ENCODE results near the gene TTLL13.

The TTLL13 gene

DNA sequence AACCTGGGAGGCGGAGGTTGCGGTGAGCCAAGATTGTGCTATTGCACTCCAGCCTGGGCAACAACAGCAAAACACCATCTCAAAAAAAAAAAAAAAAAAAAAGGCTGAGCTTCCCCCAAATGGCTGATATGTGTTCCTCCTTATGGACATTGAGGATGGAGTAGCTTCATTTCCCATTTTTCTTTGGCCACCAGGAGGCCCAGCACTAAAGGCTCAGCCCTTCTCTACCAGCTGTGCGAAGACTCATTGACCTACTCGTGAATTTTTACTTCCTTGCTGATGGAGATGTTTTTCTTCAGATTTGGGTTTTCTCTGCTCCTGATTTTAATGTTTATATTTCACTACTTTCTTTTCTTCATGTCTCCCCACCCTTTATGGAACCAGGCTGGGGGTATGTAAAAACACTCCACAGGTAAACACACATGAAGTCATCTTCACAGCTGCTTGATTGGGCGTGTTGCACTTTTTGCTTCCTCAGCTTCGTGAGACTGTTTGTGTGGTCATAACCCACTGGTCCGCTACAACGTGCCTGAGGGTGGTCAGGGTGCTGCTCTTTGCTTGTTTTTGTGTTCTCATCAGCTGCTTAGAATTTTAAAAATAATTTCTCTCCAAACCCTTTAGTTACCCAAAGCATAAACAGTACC lies 34.7 kb upstream of the TTLL13 start:
- peak; percentile 38 for DNase-seq (ENCODE audit: low spot score)

DNA sequence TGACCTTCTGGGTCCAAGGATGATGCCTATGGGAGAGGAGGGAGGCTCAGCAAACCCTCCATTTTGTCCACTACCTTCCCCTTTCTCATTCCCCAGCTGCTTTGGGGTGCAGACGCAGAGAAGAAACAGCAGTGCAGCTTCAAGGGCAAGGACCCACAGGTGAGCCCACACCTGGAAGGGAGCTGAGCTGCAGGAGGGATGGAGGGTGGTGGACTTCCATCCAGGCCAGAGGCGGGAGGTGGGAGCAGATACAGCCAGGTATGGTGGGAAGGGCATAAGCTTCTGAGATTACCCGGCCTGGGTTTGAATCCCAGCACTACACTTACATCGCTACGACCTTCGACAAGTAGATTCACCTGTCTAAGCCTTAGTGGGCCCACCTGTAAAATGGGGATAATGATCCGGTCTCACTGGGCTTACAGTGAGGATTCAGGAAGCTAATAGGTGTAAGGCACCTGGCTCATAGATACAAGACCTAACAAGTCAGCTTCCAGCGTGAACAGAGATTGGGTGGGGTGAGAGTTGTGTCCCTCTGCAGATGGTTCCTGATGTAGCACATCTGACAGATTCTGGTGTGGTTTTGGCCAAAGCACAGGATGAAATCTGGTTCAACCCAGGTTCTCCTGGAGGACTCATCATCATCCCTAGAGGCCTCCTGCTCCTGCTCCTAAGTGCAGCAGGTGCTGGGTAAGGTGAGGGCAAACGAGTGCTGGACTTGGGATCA lies 31.5 kb upstream of the TTLL13 start:
- DNase-seq (ENCODE audit: low spot score), result no peak

DNA sequence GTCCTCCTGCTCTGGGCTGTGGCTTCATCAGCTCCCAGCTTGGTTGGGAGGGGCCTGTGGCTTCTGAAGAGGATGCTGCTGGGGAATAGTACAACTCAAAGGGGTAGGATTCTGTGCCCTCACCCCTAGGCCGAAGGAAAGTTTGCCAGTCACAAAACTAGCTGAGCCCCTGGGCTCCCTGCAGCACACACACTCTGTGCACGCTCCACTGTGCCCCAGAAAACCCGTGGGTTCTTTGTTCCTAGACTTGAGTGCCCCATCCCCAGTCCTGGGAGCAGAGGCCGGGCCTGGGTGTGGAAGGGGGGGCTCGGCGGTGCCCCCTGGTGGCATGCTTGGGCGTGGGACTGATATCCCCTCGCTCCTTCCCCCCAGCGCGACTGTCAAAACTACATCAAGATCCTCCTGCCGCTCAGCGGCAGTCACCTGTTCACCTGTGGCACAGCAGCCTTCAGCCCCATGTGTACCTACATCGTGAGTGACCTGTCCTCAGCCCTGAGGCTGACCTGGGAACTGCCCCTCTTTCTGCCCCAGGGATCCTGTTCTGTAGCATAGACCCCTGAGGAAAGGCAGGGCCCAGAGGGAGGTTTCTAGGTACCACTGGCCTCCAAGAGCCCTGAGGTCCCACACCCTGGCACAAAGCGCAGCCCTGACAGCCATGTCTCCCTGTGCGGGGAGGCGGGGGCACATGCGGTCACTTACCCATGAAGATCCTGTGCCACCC lies 29.8 kb upstream of the TTLL13 start:
- DNase-seq (ENCODE audit: low spot score), result peak; percentile 64

DNA sequence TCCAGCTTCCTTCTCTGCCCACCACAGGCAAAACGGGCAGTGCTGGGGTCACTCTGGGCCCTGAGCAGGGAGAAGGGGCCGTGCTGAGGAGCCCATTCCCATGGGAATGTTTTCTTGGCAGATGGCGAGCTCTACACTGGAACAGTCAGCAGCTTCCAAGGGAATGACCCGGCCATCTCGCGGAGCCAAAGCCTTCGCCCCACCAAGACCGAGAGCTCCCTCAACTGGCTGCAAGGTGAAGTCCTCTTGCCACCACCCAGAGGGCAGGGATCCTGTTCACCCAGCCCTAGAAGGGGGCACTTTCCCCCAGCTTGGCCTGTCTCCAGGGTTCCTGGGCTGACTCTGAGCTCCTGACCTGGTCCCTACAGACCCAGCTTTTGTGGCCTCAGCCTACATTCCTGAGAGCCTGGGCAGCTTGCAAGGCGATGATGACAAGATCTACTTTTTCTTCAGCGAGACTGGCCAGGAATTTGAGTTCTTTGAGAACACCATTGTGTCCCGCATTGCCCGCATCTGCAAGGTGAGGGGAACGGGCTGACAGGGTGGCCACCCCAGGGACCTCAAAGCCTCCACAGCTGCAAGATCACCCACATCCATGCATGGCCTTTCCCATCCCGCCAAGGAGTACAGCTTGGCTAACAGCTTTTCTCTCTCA lies 28.0 kb upstream of the TTLL13 start:
- peak; percentile 93 for DNase-seq (ENCODE audit: low spot score)

DNA sequence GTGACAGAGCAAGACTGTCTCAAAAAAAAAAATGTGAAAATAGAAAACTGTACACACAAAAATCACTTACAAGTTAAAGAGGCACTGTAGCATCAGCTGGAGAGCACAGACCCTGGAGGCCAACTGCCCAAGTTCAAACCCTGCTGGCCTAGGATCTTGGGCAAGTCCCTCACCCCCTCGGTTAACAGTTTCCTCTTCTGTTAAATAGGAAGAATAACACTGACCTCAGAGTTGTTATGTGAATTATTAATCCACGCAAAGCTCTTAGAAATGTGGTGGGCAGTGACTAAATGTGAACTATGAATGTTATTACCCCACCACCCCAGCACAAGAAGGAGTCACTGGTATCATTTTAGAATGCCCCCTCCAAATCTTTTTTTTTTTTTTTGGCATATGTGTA lies 26.8 kb upstream of the TTLL13 start:
- DNase-seq (ENCODE audit: low spot score), result no peak

DNA sequence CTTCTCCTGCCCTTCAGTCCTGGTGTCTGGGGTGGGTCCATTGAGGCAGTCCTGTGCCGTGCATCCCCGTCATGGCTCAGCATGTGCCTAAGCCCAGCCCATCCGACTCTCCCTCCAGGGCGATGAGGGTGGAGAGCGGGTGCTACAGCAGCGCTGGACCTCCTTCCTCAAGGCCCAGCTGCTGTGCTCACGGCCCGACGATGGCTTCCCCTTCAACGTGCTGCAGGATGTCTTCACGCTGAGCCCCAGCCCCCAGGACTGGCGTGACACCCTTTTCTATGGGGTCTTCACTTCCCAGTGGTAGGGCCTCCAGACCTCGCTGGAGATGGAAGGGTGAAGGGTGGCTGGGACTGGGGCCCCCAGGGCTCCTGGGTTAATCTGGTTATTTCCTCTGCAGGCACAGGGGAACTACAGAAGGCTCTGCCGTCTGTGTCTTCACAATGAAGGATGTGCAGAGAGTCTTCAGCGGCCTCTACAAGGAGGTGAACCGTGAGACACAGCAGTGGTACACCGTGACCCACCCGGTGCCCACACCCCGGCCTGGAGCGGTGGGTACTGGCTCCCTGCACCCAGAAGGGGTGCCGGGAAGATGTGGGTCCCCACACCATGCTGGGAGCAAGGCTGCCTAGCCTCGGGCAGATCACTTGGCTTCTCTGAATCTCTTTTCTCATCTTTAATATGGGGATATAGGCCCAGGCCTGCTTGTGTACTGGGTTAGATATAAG lies 25.8 kb upstream of the TTLL13 start:
- DNase-seq (ENCODE audit: low spot score), result no peak

DNA sequence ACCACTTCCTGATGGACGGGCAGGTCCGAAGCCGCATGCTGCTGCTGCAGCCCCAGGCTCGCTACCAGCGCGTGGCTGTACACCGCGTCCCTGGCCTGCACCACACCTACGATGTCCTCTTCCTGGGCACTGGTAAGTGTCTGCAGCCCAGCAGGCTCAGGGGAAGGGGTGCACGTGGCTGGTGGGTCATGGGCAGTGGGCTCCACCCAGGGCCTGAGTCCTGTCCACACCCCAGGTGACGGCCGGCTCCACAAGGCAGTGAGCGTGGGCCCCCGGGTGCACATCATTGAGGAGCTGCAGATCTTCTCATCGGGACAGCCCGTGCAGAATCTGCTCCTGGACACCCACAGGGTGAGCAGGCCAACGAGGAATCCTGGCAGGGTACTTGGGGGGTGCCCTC lies 24.3 kb upstream of the TTLL13 start:
- no peak for DNase-seq (ENCODE audit: low spot score)

DNA sequence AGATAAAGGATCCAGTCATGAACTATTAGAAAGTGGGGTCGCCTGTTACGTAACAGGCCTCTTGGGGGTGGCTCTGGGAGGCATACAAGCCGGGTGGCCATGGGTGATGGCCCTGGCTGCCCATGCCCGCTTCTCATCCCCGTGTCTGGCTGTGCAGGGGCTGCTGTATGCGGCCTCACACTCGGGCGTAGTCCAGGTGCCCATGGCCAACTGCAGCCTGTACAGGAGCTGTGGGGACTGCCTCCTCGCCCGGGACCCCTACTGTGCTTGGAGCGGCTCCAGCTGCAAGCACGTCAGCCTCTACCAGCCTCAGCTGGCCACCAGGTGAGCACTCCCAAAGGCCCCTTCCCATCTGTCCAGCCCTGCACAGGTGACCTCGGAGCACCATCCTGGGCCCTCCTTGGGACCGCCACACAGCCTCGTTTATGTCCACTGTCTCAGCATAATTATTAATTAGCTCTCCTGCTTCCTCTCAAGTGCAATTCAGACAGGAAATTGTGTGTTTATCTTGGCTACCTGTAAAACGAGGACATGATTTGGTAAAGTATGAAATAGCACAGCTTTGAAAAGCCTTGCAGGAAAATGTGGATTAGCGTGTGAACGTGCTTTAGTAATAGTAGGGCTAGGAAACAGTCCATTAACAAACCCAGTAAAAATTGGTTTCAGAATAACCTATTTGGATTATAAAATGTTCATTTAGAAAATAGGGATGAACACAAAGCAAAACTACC lies 23.7 kb upstream of the TTLL13 start:
- no peak for DNase-seq (ENCODE audit: low spot score)

DNA sequence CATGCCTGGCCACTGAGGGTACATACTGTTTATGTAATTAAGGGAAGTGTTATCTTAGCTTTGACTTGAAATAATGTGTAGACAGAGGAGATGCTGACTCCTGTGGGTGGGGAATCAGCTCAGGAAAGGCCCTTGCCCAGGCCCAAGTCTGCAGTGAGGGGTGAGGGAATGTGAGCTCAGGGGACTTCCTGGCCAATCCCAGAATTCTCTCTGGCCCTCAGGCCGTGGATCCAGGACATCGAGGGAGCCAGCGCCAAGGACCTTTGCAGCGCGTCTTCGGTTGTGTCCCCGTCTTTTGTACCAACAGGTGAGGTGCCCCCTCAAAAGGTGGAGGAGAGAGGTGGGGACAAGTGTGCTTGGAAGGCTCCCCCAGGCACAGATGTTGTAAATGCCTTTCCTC lies 22.0 kb upstream of the TTLL13 start:
- no peak for DNase-seq (ENCODE audit: low spot score)

DNA sequence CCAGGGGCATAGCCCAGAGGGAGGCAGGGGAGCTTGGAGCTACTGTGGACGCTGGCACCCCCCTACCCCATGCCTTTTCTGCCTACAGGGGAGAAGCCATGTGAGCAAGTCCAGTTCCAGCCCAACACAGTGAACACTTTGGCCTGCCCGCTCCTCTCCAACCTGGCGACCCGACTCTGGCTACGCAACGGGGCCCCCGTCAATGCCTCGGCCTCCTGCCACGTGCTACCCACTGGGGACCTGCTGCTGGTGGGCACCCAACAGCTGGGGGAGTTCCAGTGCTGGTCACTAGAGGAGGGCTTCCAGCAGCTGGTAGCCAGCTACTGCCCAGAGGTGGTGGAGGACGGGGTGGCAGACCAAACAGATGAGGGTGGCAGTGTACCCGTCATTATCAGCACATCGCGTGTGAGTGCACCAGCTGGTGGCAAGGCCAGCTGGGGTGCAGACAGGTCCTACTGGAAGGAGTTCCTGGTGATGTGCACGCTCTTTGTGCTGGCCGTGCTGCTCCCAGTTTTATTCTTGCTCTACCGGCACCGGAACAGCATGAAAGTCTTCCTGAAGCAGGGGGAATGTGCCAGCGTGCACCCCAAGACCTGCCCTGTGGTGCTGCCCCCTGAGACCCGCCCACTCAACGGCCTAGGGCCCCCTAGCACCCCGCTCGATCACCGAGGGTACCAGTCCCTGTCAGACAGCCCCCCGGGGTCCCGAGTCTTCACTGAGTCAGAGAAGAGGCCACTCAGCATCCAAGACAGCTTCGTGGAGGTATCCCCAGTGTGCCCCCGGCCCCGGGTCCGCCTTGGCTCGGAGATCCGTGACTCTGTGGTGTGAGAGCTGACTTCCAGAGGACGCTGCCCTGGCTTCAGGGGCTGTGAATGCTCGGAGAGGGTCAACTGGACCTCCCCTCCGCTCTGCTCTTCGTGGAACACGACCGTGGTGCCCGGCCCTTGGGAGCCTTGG lies 21.3 kb upstream of the TTLL13 start:
- DNase-seq (ENCODE audit: low spot score), result no peak

DNA sequence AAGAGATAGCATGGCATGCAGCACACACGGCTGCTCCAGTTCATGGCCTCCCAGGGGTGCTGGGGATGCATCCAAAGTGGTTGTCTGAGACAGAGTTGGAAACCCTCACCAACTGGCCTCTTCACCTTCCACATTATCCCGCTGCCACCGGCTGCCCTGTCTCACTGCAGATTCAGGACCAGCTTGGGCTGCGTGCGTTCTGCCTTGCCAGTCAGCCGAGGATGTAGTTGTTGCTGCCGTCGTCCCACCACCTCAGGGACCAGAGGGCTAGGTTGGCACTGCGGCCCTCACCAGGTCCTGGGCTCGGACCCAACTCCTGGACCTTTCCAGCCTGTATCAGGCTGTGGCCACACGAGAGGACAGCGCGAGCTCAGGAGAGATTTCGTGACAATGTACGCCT lies 20.4 kb upstream of the TTLL13 start:
- no peak for DNase-seq (ENCODE audit: low spot score)

DNA sequence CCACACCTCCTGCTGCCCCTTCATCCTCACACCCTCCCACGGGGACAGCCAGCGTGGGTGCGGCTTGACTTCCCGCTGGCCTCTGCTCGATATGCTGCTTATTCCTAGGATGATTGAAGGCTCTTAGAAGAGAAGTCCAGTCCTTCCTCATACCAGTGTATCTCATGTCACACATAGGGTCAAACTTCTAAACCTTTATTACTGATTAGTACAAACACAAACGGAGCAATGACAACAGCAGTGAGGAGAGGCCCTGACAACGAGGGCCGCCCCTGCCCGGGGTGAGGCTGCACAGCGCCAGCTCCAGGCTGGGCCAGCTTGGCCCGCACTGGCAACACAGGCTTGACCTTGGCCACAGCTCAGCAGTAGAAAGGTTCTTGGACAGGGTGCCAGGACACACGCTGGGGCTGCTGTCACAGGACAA lies 19.3 kb upstream of the TTLL13 start:
- DNase-seq (ENCODE audit: low spot score), result no peak

DNA sequence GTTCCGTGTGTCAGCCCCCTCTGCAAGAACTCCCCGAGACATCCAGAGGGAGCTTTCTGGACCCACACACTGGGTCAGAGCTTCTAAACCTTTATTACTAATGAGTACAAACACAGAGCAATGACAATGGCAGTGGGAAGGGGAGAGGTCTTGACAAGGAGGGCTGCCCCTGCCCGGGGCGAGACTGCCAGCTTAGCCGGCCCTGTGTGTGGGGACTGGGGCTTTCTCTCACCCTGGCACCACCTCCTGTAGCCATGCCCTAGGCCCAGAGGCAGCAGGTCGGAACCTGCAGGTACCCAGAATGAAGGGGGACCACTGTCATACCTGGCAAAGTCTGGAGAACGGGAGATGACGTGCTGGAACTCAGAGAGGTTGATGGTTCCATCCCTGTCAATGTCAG lies 18.7 kb upstream of the TTLL13 start:
- no peak for DNase-seq (ENCODE audit: low spot score)

DNA sequence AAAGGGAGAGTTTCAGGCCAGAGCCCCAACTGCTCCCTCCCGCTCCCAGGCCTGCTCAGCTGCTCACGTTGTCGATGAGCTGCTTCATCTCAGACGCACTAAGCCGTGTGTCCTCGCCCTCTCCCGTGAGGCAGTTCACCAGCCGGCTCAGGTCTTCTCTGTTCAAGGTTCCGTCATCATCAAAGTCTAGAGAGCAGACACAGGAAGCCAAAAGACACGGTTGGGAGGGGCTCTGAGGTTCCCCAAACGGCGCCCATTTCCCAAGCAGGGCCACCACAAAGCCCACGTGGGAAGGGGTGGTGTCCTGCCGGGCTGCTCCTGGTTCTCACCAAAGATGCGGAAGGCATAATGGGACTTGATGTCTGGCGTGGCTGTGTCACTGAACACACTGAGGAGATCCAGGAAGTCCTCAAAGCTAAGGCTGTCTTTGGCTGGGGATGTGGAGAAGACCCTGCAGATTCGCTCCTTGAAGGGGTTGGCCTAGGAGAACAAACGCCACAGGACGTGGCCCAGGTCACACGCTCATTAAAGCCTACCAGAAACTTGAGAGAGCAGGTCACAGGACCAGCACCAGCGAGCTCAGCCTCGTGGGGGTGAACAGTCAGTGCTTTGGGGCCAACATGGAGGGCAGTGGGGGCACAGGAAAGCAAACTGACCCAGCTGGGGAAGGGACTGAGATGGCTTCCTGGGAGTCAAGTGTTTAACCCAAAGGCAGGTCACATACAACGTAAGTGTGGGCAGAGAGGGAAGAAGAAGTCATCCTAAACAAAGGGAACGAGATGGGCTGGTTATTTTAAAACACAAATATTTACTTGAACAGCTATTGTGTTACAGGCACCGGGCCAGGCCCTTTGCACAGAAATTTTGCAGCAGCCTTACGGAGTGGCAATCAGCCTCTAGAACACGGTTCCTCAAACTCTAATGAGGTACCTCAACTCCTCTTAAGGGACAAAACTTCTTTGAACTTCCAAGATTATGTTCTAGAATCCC lies 18.0 kb upstream of the TTLL13 start:
- DNase-seq (ENCODE audit: low spot score), result no peak

DNA sequence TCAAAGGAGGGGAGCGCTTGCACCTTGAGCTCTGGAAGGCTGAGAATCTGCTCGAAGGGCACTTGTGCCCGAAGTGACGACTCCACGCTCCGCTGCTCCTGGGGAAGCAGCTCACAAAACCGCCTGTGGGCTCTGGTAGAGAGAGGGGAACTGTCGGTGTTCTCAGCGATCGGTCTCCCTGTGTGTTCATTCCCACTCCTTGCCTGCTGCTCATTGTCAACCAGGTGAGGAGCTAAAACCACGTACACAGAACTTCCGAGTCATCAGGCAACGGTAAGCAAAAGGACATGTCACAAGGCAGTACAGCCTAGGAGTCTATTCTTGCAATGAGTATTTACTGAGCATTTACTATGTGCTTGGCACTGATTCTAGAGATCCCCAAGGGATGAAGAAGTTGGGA lies 17.2 kb upstream of the TTLL13 start:
- DNase-seq (ENCODE audit: low spot score), result no peak

DNA sequence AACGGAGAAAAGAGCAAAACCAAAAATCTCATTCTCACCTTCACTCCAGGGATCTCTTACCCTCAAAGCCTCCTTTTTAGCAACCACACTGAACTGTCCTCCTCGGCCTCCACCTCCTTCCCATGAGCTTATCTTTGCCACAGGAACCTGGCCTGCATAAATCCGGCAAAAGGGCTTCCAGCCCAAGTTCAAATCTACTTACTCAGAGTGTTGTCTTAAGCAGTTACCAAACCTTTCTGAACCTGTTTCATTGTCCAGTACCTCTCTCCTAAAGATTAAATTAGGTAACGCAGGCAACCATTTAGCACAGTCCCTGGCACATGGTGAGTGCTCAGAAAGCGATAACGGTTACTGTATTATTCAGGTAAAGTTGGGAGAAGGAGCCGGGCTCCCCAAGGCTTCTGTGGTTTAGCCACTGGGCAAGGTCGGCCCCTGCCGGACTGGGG lies 16.4 kb upstream of the TTLL13 start:
- no peak for DNase-seq (ENCODE audit: low spot score)

DNA sequence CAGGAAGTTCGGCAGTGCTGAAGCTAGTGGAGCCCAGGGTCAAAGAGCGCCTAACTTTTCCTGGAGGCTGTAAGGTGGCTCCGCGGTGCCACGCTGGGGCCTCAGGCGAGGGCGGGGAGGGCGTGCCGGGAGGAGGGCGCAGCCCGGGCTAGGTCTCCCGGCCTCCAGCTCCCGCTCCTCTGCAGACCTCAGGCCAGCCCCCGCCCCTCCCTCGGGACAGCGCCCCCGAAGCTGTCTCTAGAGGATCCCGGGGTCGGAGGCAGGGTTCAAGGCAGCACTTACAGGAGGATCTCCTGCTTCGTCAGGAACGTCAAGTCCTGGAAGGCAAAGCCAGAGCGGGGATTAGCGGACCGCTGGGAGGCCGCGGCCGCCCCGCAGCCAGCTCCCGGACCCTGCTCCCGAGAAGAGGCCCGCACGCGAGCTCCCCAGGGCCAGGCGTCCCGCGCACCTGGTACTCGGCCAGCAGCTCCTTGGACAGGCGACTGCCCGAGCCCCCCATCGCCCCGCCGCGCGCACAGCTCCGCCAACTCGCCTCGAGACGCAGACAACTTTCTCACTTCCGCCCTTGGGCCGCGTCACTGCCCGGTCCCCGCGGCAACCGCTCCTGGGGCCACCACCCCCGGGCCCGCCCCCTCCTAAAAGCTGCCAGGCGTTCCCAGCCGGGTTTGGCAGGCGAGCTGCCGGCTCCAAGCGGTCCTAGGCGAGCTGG lies 15.8 kb upstream of the TTLL13 start, which contains the start of gene CIB1:
Gene CIB1 (minus strand): TSS at position 555 of the 709 bp plus-strand sequence. CDS start 56 bp downstream, at position 499.
- peak; percentile 55 for DNase-seq (ENCODE audit: low spot score)

Data from AG08395 (cell line).